ENCODE measurements around the gene TBX5.

DNA sequence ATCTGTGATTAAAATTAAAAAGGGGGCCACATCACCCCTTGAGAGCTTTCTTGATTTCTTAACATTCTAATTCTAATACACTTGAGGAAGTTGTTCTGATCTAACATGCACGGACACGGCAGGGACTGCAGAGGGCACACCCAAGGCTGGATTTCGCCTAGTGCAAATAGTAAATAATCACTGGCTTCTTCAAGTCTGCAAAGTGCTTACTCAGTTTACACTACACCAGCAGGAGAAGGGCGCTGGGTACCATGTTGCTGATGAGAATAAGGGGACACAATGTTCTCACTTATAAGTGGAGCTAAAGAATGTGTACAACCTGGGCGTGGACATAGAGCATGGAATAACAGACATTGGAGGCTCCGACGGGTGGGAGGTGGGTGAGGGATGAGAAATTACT lies 34.2 kb downstream of the TBX5 start:
- no peak for TF ChIP-seq CTCF (IDR thresholded peaks at IDR 0.05; ENCODE audit: borderline replicate concordance, extremely low read depth, low read length, poor library complexity, severe bottlenecking)
- TF ChIP-seq EZH2 (IDR thresholded peaks at IDR 0.05; ENCODE audit: borderline replicate concordance, low read depth, low read length, severe bottlenecking), result no peak
